ENCODE measurements around the gene ZP3. TPM values are rescaled to one million over a fixed set of nuclear protein-coding genes. Genes with fewer than 3 reads are reported as not detected.

ZP3 gene
- total and polyA plus RNA-seq, 2 of the 8 experiments (the other 6 are each of a cell fraction or from before 2014, with no cell fraction given): 1.5 to 2.4 TPM

GRCh38 chr7:76412249-76412648 is 12.5 kb upstream of the ZP3 start:
- Histone ChIP-seq H3K23me2 (ENCODE audit: low read depth, low read length) (peaks cover 2% of the 10 kb centered on the region), H4K5ac (ENCODE audit: insufficient read length, low read depth, low read length) (no peak overlapping the region)
- CTCF ChIA-PET (ENCODE audit: partially characterized antibody): interaction anchor here (1.4 kb wide), 1 partner anchor 12 kb away, joined by 4 read pairs; no protein-coding TSS in a partner anchor
- TF ChIP-seq SIRT6 (IDR thresholded peaks at IDR 0.05; ENCODE audit: low read length) (no peak), GTF2F1 (IDR thresholded peaks at IDR 0.05; ENCODE audit: borderline replicate concordance, low read depth, low read length) (no peak), NANOG (IDR thresholded peaks at IDR 0.05; ENCODE audit: insufficient read depth, low read depth, low read length, poor library complexity, severe bottlenecking) (no peak), SAP30 (IDR thresholded peaks at IDR 0.05; ENCODE audit: insufficient read depth, insufficient replicate concordance, low read length) (no peak), CTBP2 (IDR thresholded peaks at IDR 0.05; ENCODE audit: borderline replicate concordance, insufficient read depth, insufficient read length, low read length) (no peak), KDM4A (IDR thresholded peaks at IDR 0.05; ENCODE audit: low read depth, low read length, severe bottlenecking) (no peak), ASH2L (IDR thresholded peaks at IDR 0.05; ENCODE audit: low read length) (no peak), POLR2AphosphoS5 (IDR thresholded peaks at IDR 0.05; ENCODE audit: low read depth, low read length) (no peak), E2F6 (IDR thresholded peaks at IDR 0.05) (no peak), HDAC6 (IDR thresholded peaks at IDR 0.05; ENCODE audit: low read depth, low read length) (no peak), TCF12 (IDR thresholded peaks at IDR 0.05; ENCODE audit: low read depth, low read length) (no peak), ATF3 (IDR thresholded peaks at IDR 0.05; ENCODE audit: insufficient read depth, low read depth, low read length) (no peak)

More at GRCh38 chr7:76412249-76412648, 12.5 kb upstream of the ZP3 start:
- no peak for DNase-seq (ENCODE audit: low read depth in 1 of 2, low spot score in 2 of 2)
- no peaks in the 10 kb centered on the region for H3K79me1 ChIP-seq (ENCODE audit: low read depth, low read length)
- no peak overlapping the region for H3K4ac ChIP-seq (replicated peaks; ENCODE audit: insufficient read length, low read depth, low read length)
- no peak overlapping the region for H3K23ac ChIP-seq (ENCODE audit: insufficient read length)
- H2BK20ac ChIP-seq (ENCODE audit: low read length): no peak overlapping the region
- no peak for FAIRE-seq
- H3K9ac ChIP-seq (replicated peaks in 1 of 4; ENCODE audit: extremely low read depth in 1 of 4, low read depth in 3 of 4, low read length in 3 of 4): no peak overlapping the region
- no peaks in the 10 kb centered on the region for H3K79me2 ChIP-seq (ENCODE audit: control insufficient read depth in 1 of 2, insufficient read depth in 2 of 2, low read length in 2 of 2)
- H3K4me2 ChIP-seq (ENCODE audit: insufficient read depth in 1 of 2, low read depth in 2 of 2, low read length in 2 of 2): no peak overlapping the region
- H3K18ac ChIP-seq (ENCODE audit: extremely low read depth, low read length): no peak overlapping the region
- no peak overlapping the region for H2BK15ac ChIP-seq (ENCODE audit: low read length)
- H4K20me1 ChIP-seq (replicated peaks in 1 of 2; ENCODE audit: control insufficient read depth in 1 of 2, insufficient read depth in 2 of 2, low read length in 2 of 2): no peaks in the 10 kb centered on the region
- no peak overlapping the region for H2BK12ac ChIP-seq (ENCODE audit: low read depth, low read length)
- H3K4me1 ChIP-seq (replicated peaks in 1 of 4; ENCODE audit: control insufficient read depth in 3 of 4, insufficient read depth in 4 of 4, low read length in 3 of 4): peaks cover 0 to 7% (median 1%) of the 10 kb centered on the region in 4 experiments; a peak in 5 of 7 replicates
- no peak overlapping the region for H4K8ac ChIP-seq (ENCODE audit: extremely low read depth, insufficient read depth, low read length)
- H3K9me3 ChIP-seq (ENCODE audit: insufficient read depth in 2 of 2, low read depth in 1 of 2, low read length in 1 of 2): no peaks in the 10 kb centered on the region
- H3K4me3 ChIP-seq (ENCODE audit: extremely low read depth in 1 of 4, insufficient read depth in 2 of 4, low read depth in 3 of 4, low read length in 4 of 4): no peak overlapping the region
- H2BK120ac ChIP-seq (replicated peaks; ENCODE audit: low read depth, low read length): no peak overlapping the region
- no peak overlapping the region for H2BK5ac ChIP-seq (ENCODE audit: low read depth, low read length)
- H3K27ac ChIP-seq (ENCODE audit: low read depth, low read length): no peak overlapping the region
- no peaks in the 10 kb centered on the region for H3K36me3 ChIP-seq (ENCODE audit: control insufficient read depth in 2 of 4, insufficient read depth in 4 of 4, low read length in 3 of 4)
- WGBS, 2 experiments (ENCODE audit: extremely low coverage in 1 of 2, insufficient coverage in 1 of 2, insufficient read length in 1 of 2, insufficient replicate concordance in 2 of 2, low coverage in 1 of 2, low lambda C conversion rate in 2 of 2, missing lambda C conversion rate in 1 of 2): 88% methylated on average over 5 of the region's 5 CpGs; no CpG with 5 or more reads in 1 of the 2 experiments
- H2AFZ ChIP-seq (ENCODE audit: low read length): no peak overlapping the region
- POLR2A ChIA-PET (ENCODE audit: partially characterized antibody): interaction anchor here (1.5 kb wide), 1 partner anchor 12 kb away, joined by 4 read pairs; the partner anchor contains the start of gene ZP3
- H3K56ac ChIP-seq (replicated peaks; ENCODE audit: insufficient read length, low read depth, low read length): no peak overlapping the region
- no peak overlapping the region for H3K14ac ChIP-seq (ENCODE audit: insufficient read length)
- H2AK5ac ChIP-seq (ENCODE audit: low read depth, low read length): no peak overlapping the region
- no peaks in the 10 kb centered on the region for H3K27me3 ChIP-seq (replicated peaks in 1 of 4; ENCODE audit: control insufficient read depth in 3 of 4, extremely low read depth in 1 of 4, insufficient read depth in 3 of 4, low read length in 3 of 4)
- H4K91ac ChIP-seq (replicated peaks; ENCODE audit: insufficient read length, low read length): no peak overlapping the region
